Heart right ventricle (tissue), 16 donors: ENCODE results near the gene ADA. TPM values are rescaled to one million over a fixed set of nuclear protein-coding genes. Genes with fewer than 3 reads are reported as not detected.
"Not testable (repeated sequence)": the region's sequence is repeated elsewhere in the genome, so short reads cannot be mapped to it uniquely, and the experiment has no call there.

Experiments
- ATAC-seq, 8 donors: fragments of 200-7000 bp; cut with Tn5 transposase; one replicate each; pipeline ENCODE4 v1.9.1; 2020; ENCODE audit warnings: mild to moderate bottlenecking in 8 of 8, moderate library complexity in 8 of 8, moderate number of reproducible peaks in 1 of 8
- DNase-seq, 2 donors: peaks; one replicate each; pipeline ENCODE4 v3.0.0-alpha.2; 2020
- H3K27ac ChIP-seq, 10 donors: fragments of 200-600 bp; sonication (generic) in 2 of 10; one replicate each; pipeline versions ENCODE4 v1.5.0 to v1.8.0; 2020 to 2022; ENCODE audit warnings: mild to moderate bottlenecking in 3 of 10
- H3K27me3 ChIP-seq, 7 donors: fragments of 200-600 bp; one replicate each; pipeline ENCODE4 v1.8.0; 2021 to 2022; ENCODE audit warnings: mild to moderate bottlenecking in 2 of 7
- H3K36me3 ChIP-seq, 9 donors: fragments of 200-600 bp; sonication (generic) in 1 of 9; one replicate each; pipeline versions ENCODE4 v1.5.0 to v1.8.0; 2020 to 2022; ENCODE audit warnings: mild to moderate bottlenecking in 2 of 9
- H3K4me1 ChIP-seq, 9 donors: fragments of 200-600 bp; sonication (generic) in 1 of 9; one replicate each; pipeline versions ENCODE4 v1.5.0 to v1.8.0; 2020 to 2022; ENCODE audit warnings: mild to moderate bottlenecking in 4 of 9
- H3K4me3 ChIP-seq, 10 donors: fragments of 200-600 bp; sonication (generic) in 2 of 10; one replicate each; pipeline versions ENCODE4 v1.5.0 to v1.8.0; 2020 to 2022; ENCODE audit warnings: mild to moderate bottlenecking in 7 of 10, moderate library complexity in 2 of 10
- H3K9me3 ChIP-seq, 11 donors: fragments of 200-600 bp in 10 of 11; sonication (generic) in 2 of 11; one replicate each; pipeline versions ENCODE4 v1.5.0 to v1.8.0; 2013 to 2022; ENCODE audit warnings: mild to moderate bottlenecking in 2 of 11, control low read depth in 1 of 11, moderate library complexity in 1 of 11
- CTCF ChIP-seq, 9 donors: fragments of 200-600 bp; sonication (generic) in 2 of 9; IDR thresholded peaks; one replicate each; pipeline versions ENCODE4 v1.5.0 to v1.8.0; 2021 to 2022; ENCODE audit warnings: antibody characterized with exemption in 9 of 9, mild to moderate bottlenecking in 5 of 9, moderate library complexity in 1 of 9
- WGBS, 2 donors: extraction: QIAGEN DNeasy Blood & Tissue Kit; methylation state at CpG; one replicate each; pipeline ENCODE4 v1.1.7; 2013; ENCODE audit warnings: inconsistent platforms in 1 of 2; 5-methylcytosine and 5-hydroxymethylcytosine counted together
- intact Hi-C, 10 donors: fragments of 100-400 bp; cut with DNase I; formaldehyde crosslinking; loops; one replicate each; pipeline versions ENCODE4 v1.11.1 to v1.14.2; 2022
- polyA plus RNA-seq, 2 donors: library from polyadenylated mRNA; stranded (reverse); fragments of 200-250 nt; gene quantifications; one replicate each; pipeline ENCODE4 v1.2.3, GENCODE V29; 2013
- total RNA-seq, 10 donors: library from RNA; stranded (reverse); fragmentation: NEBNext Ultra II Directional in 3 of 10; extraction: Animal tissue kit (Norgen Biotek cat#: 25700) in 3 of 10; gene quantifications; one replicate each; pipeline versions ENCODE4 v1.2.1 to v1.2.4, GENCODE V29; 2021 to 2023
- donor health status: Arrhythmogenic right ventricular cardiomyopathy.
- donor health status: ischemic (EF 13 %, LVEDD 7.1; RV severe dilation, severe dysfunction).
- donor health status: healthy with polysubstance abuse.
- donor health status: DM: no; HTN: yes; CAD: no.
- donor health status: DM: no; HTN: no; CAD: no.
- donor health status: ischemic (EF 25% LVEDD 6.9; RV normal size, moderate dysfunction).
- donor health status: ischemic (EF 25% LVEDD 5.7; RV mildly dilated, moderate dysfunction).
- donor health status: healthy.
- donor health status: DM: yes; HTN: yes; CAD: no.
- donor health status: Ischemic cardiomyopathy.
- donor health status: ischemic (EF 35%, LVEDD 5.7; RV mildly dilated, moderate dysfunction).
- donor health status: nonischemic (EF 11% LVEDD 7.7; RV severe dilation, severe dysfunction).
- donor health status: DM: yes; HTN: yes; CAD: no.
- donor health status: PGD.
- donor health status: ischemic (EF 29% LVEDD 5.4; RV normal size, mild dysfunction).
- donor health status: nonischemic (EF 23%, LVEDD 6.1; RV moderate dilation, normal function).

The ADA gene
- total and polyA plus RNA-seq, 12 donors: 1.6 to 18.3 (median 5.1) TPM

GRCh38 chr20:44670851-44671250, 19.4 kb upstream of the ADA start:
- H3K4me1 ChIP-seq, H3K9me3 ChIP-seq, H3K4me3 ChIP-seq, ATAC-seq, H3K27ac ChIP-seq, DNase-seq, H3K27me3 ChIP-seq, H3K36me3 ChIP-seq, intact Hi-C loops: not testable (repeated sequence)
- 83 to 84% methylated on average over 9 of the region's 9 CpGs for WGBS, 2 donors

- DNase-seq: no peak
- intact Hi-C loops: no loop called here
- whole genome bisulfite sequencing, 2 donors: 57 to 64% methylated on average over 3 of the region's 3 CpGs
These were observed 14.6 kb upstream of the ADA start for GRCh38 chr20:44666066-44666465.

GRCh38 chr20:44664131-44664530, 12.6 kb upstream of the ADA start:
- ATAC-seq (peak in 4 of 8 donors; percentile 31 to 64 (median 35)), DNase-seq (no peak)
- Histone ChIP-seq H3K9me3 (peaks cover 0 to 6% (median 0%) of the 10 kb centered on the region in 11 donors), H3K4me1 (peaks cover 0 to 7% (median 0%) of the 10 kb centered on the region in 9 donors), H3K27ac (peak overlapping the region in 1 of 10 donors; percentile 54), H3K36me3 (no peaks in the 10 kb centered on the region), H3K4me3 (no peak overlapping the region), H3K27me3 (peaks cover 0 to 3% (median 0%) of the 10 kb centered on the region in 7 donors)
- no peak for TF ChIP-seq CTCF (IDR thresholded peaks at IDR 0.05)
- intact Hi-C loops: no loop called here
- WGBS, 2 donors: 59 to 69% methylated on average over 3 of the region's 3 CpGs

More at GRCh38 chr20:44666066-44666465, 14.6 kb upstream of the ADA start:
- no peak overlapping the region for H3K27ac ChIP-seq
- no peaks in the 10 kb centered on the region for H3K9me3 ChIP-seq
- TF ChIP-seq CTCF (IDR thresholded peaks at IDR 0.05): no peak
- H3K4me3 ChIP-seq: no peak overlapping the region
- H3K27me3 ChIP-seq: peaks cover 0 to 3% (median 0%) of the 10 kb centered on the region in 7 donors
- peaks cover 0 to 11% (median 0%) of the 10 kb centered on the region in 9 donors for H3K4me1 ChIP-seq
- no peaks in the 10 kb centered on the region for H3K36me3 ChIP-seq
- ATAC-seq: no peak

GRCh38 chr20:44662261-44662660, 10.8 kb upstream of the ADA start:
- Histone ChIP-seq H3K27ac (no peak overlapping the region), H3K4me1 (peaks cover 0 to 7% (median 0%) of the 10 kb centered on the region in 9 donors), H3K4me3 (no peak overlapping the region), H3K9me3 (peaks cover 0 to 6% (median 0%) of the 10 kb centered on the region in 11 donors), H3K36me3 (no peaks in the 10 kb centered on the region), H3K27me3 (peaks cover 0 to 3% (median 0%) of the 10 kb centered on the region in 7 donors)
- ATAC-seq: no peak
- WGBS, 2 donors: 70 to 76% methylated on average over 3 of the region's 3 CpGs
- DNase-seq: no peak
- no peak for TF ChIP-seq CTCF (IDR thresholded peaks at IDR 0.05)
- intact Hi-C loops: no loop called here

GRCh38 chr20:44660581-44660980, 9.1 kb upstream of the ADA start:
- ATAC-seq (no peak), DNase-seq (no peak)
- peaks cover 0 to 6% (median 0%) of the 10 kb centered on the region in 11 donors for H3K9me3 ChIP-seq
- H3K36me3 ChIP-seq: no peaks in the 10 kb centered on the region
- WGBS, 2 donors: 82 to 87% methylated on average over 5 of the region's 5 CpGs
- intact Hi-C loops: no loop called here
- TF ChIP-seq CTCF (IDR thresholded peaks at IDR 0.05): no peak
- H3K27me3 ChIP-seq: peaks cover 0 to 3% (median 0%) of the 10 kb centered on the region in 7 donors
- H3K27ac ChIP-seq: no peak overlapping the region
- H3K4me3 ChIP-seq: no peak overlapping the region
- H3K4me1 ChIP-seq: peaks cover 0 to 7% (median 0%) of the 10 kb centered on the region in 9 donors
